A673 (cell line): Measurements from ENCODE around the gene MCF2L2.

ENCODE experiments used
- CTCF ChIP-seq: fragments of 300-800, 200-600 bp; sonication (generic); conservative IDR thresholded peaks from 2 replicates; pipeline ENCODE4 v1.5.1; 2017; ENCODE audit warnings: low read depth, mild to moderate bottlenecking, antibody characterized with exemption, low read length, moderate library complexity, mixed read lengths
- EZH2 ChIP-seq: fragments of 200-600 bp; sonication (generic); IDR thresholded peaks from 2 replicates; pipeline ENCODE4 v1.6.1; 2017; ENCODE audit warnings: borderline replicate concordance, low read depth, mild to moderate bottlenecking, mixed read lengths, antibody characterized with exemption, low read length; ENCODE audit not compliant: poor library complexity, severe bottlenecking

- TF ChIP-seq CTCF (no peak), EZH2 (no peak)
These were observed 34.8 kb downstream of the MCF2L2 start for GRCh38 chr3:183393625-183394024.
